ENCODE measurements around the gene RLF. TPM values are rescaled to one million over a fixed set of nuclear protein-coding genes. Genes with fewer than 3 reads are reported as not detected.

The RLF gene
- total and polyA plus RNA-seq, 2 donors (not counting 1 experiment from before 2014, with no cell fraction given): 7.8 to 21.9 TPM

DNA sequence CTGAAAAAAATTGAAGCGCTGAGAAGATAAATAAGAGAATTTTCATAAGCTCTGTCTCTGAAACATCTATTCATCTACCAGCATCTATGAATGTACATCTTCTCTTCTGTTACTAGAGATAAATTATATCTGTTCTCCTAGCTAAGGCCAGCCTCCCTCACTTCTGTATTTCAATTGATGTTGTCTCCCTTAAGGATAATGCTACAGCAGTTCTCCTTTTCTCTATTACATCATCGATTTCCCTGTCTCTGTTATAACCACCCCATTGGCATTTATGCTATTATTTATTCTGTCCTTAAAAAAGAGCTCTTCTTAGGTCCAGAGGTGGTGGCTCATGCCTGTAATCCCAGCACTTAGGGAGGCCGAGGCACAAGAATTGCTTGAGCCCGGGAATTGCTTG is 43.7 kb downstream of the RLF start:
- Mint-ChIP-seq H3K4me1 (peaks cover 13% of the 10 kb centered on the region), H3K27me3 (no peaks in the 10 kb centered on the region), H3K9me3 (ENCODE audit: insufficient read depth) (no peaks in the 10 kb centered on the region), H3K4me3 (no peak overlapping the region), H3K27ac (no peak overlapping the region)
- peaks cover 32% of the 10 kb centered on the region for H4K20me1 ChIP-seq (ENCODE audit: control insufficient read depth, insufficient read depth, low read length, poor library complexity, severe bottlenecking)
- H3K4me1 ChIP-seq (ENCODE audit: control insufficient read depth in 2 of 2, insufficient read depth in 2 of 2, low read length in 2 of 2): peaks cover 3 to 5% of the 10 kb centered on the region in 2 donors
- no peaks in the 10 kb centered on the region for H3K27me3 ChIP-seq (replicated peaks in 1 of 4; ENCODE audit: control extremely low read depth in 1 of 4, control insufficient read depth in 3 of 4, insufficient read depth in 4 of 4, low read length in 3 of 4)
- H3K4me3 ChIP-seq (ENCODE audit: control extremely low read depth in 1 of 5, extremely low read depth in 1 of 5, insufficient read depth in 1 of 5, low read depth in 2 of 5, low read length in 4 of 5): no peak overlapping the region
- no peaks in the 10 kb centered on the region for H3K9me3 ChIP-seq (ENCODE audit: control extremely low read depth in 1 of 3, control insufficient read depth in 2 of 3, insufficient read depth in 1 of 3, low read length in 2 of 3)
- CTCF ChIA-PET: interaction anchor here (0.6 to 1.0 kb wide), 5 partner anchors 9 to 181 kb away, joined by 3 to 6 read pairs (median 4); no protein-coding TSS in a partner anchor
- ATAC-seq (ENCODE audit: low read depth): no peak
- 96% methylated on average over 2 of the region's 4 CpGs for WGBS (ENCODE audit: insufficient coverage)
- no peak overlapping the region for H3K27ac ChIP-seq (ENCODE audit: low read length in 2 of 2)
- H3K4me2 ChIP-seq (replicated peaks; ENCODE audit: low read depth, low read length, poor library complexity, severe bottlenecking): no peak overlapping the region
- peaks cover 49% of the 10 kb centered on the region for H3K79me2 ChIP-seq (ENCODE audit: control insufficient read depth, insufficient read depth, low read length)
- no peak overlapping the region for H2AFZ ChIP-seq (ENCODE audit: insufficient read depth, low read depth, low read length, poor library complexity, severe bottlenecking)
- POLR2A ChIA-PET: interaction anchor here (0.6 kb wide), 1 partner anchor 19 kb away, joined by 10 read pairs; no protein-coding TSS in a partner anchor
- no peak for DNase-seq
- no peak overlapping the region for H3K9ac ChIP-seq (ENCODE audit: low read length)
- intact Hi-C loops (cut with micrococcal nuclease): no loop called here
- TF ChIP-seq, protein P1, sequence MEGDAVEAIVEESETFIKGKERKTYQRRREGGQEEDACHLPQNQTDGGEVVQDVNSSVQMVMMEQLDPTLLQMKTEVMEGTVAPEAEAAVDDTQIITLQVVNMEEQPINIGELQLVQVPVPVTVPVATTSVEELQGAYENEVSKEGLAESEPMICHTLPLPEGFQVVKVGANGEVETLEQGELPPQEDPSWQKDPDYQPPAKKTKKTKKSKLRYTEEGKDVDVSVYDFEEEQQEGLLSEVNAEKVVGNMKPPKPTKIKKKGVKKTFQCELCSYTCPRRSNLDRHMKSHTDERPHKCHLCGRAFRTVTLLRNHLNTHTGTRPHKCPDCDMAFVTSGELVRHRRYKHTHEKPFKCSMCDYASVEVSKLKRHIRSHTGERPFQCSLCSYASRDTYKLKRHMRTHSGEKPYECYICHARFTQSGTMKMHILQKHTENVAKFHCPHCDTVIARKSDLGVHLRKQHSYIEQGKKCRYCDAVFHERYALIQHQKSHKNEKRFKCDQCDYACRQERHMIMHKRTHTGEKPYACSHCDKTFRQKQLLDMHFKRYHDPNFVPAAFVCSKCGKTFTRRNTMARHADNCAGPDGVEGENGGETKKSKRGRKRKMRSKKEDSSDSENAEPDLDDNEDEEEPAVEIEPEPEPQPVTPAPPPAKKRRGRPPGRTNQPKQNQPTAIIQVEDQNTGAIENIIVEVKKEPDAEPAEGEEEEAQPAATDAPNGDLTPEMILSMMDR (IDR thresholded peaks at IDR 0.05): no peak
- TF ChIP-seq EZH2 (IDR thresholded peaks at IDR 0.05; ENCODE audit: borderline replicate concordance, insufficient read depth, low read depth, low read length, poor library complexity, severe bottlenecking): no peak
- peaks cover 5 to 44% of the 10 kb centered on the region in 2 experiments for H3K36me3 ChIP-seq (replicated peaks in 1 of 2; ENCODE audit: control extremely low read depth in 1 of 2, control insufficient read depth in 1 of 2, extremely low read depth in 1 of 2, insufficient read depth in 2 of 2, low read length in 1 of 2)

DNA sequence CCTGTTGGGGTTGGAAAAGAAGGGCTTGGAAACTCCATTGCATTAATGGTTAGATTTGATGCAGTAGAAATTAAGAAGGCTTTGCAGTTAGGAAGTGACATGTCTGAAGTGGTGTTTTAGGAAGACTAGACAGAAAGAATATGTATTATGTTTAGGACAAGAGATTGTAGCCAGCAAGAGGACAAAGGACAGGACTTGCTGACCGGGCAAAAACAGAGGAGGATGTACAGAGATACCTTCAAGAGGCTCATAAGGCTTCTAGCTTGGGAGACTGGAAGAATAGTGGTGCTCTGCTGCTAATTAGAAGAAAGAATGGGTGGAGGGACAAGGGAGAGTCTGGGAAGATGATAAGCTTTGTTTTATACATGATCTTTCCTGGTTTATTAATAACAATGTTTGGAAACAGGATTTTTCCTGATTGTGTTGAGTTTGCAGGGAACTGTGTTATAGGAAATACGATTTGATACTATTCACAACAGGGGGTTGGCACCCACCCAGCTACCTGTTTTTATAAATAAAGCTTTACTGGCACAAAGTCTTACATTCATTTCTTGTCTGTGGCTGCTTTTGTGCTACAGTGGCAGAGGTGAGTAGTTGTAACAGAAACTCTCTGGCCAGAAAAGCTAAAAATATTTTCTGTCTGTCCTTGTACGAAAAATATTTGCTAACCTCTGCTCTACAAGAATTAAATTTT is 49.5 kb downstream of the RLF start:
- ChIA-PET POLR2A (no interaction called here), CTCF (interaction anchor here (0.8 to 1.6 kb wide), 4 partner anchors 27 to 128 kb away, joined by 3 to 8 read pairs (median 5); no protein-coding TSS in a partner anchor)
- H3K4me3 ChIP-seq (ENCODE audit: control extremely low read depth in 1 of 5, extremely low read depth in 1 of 5, insufficient read depth in 1 of 5, low read depth in 2 of 5, low read length in 4 of 5): no peak overlapping the region
- TF ChIP-seq, protein P1 (IDR thresholded peaks at IDR 0.05): no peak
- no peak for TF ChIP-seq EZH2 (IDR thresholded peaks at IDR 0.05; ENCODE audit: borderline replicate concordance, insufficient read depth, low read depth, low read length, poor library complexity, severe bottlenecking)
- H3K4me1 ChIP-seq (ENCODE audit: control insufficient read depth in 2 of 2, insufficient read depth in 2 of 2, low read length in 2 of 2): no peaks in the 10 kb centered on the region
- no peaks in the 10 kb centered on the region for H3K9me3 Mint-ChIP-seq (ENCODE audit: insufficient read depth)
- DNase-seq (no peak), ATAC-seq (ENCODE audit: low read depth) (no peak)
- no peaks in the 10 kb centered on the region for H3K27me3 Mint-ChIP-seq
- no peaks in the 10 kb centered on the region for H3K9me3 ChIP-seq (ENCODE audit: control extremely low read depth in 1 of 3, control insufficient read depth in 2 of 3, insufficient read depth in 1 of 3, low read length in 2 of 3)
- H3K27ac ChIP-seq (ENCODE audit: low read length in 2 of 2): no peak overlapping the region
- no peak overlapping the region for H3K4me2 ChIP-seq (replicated peaks; ENCODE audit: low read depth, low read length, poor library complexity, severe bottlenecking)
- peaks cover 4% of the 10 kb centered on the region for H3K4me1 Mint-ChIP-seq
- H3K79me2 ChIP-seq (ENCODE audit: control insufficient read depth, insufficient read depth, low read length): peaks cover 41% of the 10 kb centered on the region
- no peak overlapping the region for H3K9ac ChIP-seq (ENCODE audit: low read length)
- no peaks in the 10 kb centered on the region for H3K27me3 ChIP-seq (replicated peaks in 1 of 4; ENCODE audit: control extremely low read depth in 1 of 4, control insufficient read depth in 3 of 4, insufficient read depth in 4 of 4, low read length in 3 of 4)
- no peak overlapping the region for H2AFZ ChIP-seq (ENCODE audit: insufficient read depth, low read depth, low read length, poor library complexity, severe bottlenecking)
- peaks cover 18 to 50% of the 10 kb centered on the region in 2 experiments for H3K36me3 ChIP-seq (replicated peaks in 1 of 2; ENCODE audit: control extremely low read depth in 1 of 2, control insufficient read depth in 1 of 2, extremely low read depth in 1 of 2, insufficient read depth in 2 of 2, low read length in 1 of 2)
- intact Hi-C loops (cut with micrococcal nuclease): no loop called here
- no peak overlapping the region for H3K27ac Mint-ChIP-seq
- H4K20me1 ChIP-seq (ENCODE audit: control insufficient read depth, insufficient read depth, low read length, poor library complexity, severe bottlenecking): peaks cover 24% of the 10 kb centered on the region
- H3K4me3 Mint-ChIP-seq: no peak overlapping the region
- 100% methylated on average over 2 of the region's 3 CpGs for WGBS (ENCODE audit: insufficient coverage)

Data from B cell (primary cell).